HL-60 (cell line): ENCODE results near the gene KREMEN2.

Experiments
- CTCF ChIP-seq: IDR thresholded peaks from one replicate; pipeline ENCODE4 v1.5.1; 2011; ENCODE audit warnings: low read length, control low read depth, inconsistent platforms; ENCODE audit not compliant: insufficient read depth
- POLR2AphosphoS5 ChIP-seq: IDR thresholded peaks from 2 replicates; pipeline ENCODE4 v1.6.1; 2012; ENCODE audit warnings: low read depth
- REST ChIP-seq: IDR thresholded peaks from 2 replicates; pipeline ENCODE4 v1.6.1; 2012; ENCODE audit warnings: low read depth; ENCODE audit not compliant: insufficient replicate concordance

- TF ChIP-seq CTCF: no peak
- TF ChIP-seq REST: no peak
- TF ChIP-seq POLR2AphosphoS5: no peak
Measured at GRCh38 chr16:2973605-2974318, 9.7 kb downstream of the KREMEN2 start.
